Measurements from ENCODE around the gene EDN1. TPM values are rescaled to one million over a fixed set of nuclear protein-coding genes. Genes with fewer than 3 reads are reported as not detected.

EDN1 gene
- total and polyA plus RNA-seq, 2 of the 13 experiments (the other 11 are each of a cell fraction or from before 2014, with no cell fraction given) = 0.15 to 1.2 TPM

DNA sequence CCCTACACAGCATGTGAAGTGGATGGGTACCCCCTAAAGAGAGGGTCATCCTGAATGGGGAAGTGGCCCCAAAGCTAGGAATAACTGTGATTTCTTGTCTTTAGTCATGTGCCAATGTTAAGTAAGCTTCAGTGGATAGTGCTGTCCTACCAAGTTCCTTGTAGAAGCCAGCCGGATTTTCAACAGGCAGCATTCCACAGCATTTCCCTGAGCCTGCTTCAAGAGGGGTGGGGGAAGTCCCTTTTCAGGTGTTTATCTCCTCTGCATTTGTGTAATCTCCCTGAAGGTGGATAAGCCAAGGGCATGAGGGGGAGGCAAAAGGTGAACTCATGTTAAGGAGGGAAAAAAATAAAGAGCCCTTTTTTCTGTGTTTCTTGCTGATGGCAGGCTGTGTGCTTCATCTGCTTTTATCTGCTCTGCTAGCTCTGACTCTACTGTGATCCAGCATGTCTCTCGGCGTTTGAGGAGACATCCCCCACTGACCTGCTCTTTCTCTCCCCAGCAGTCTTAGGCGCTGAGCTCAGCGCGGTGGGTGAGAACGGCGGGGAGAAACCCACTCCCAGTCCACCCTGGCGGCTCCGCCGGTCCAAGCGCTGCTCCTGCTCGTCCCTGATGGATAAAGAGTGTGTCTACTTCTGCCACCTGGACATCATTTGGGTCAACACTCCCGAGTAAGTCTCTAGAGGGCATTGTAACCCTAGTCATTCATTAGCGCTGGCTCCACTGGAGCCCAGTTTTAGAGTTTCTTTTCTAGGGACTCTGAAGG is 1.9 kb downstream of the EDN1 start (continued):
- TF ChIP-seq, protein P1, sequence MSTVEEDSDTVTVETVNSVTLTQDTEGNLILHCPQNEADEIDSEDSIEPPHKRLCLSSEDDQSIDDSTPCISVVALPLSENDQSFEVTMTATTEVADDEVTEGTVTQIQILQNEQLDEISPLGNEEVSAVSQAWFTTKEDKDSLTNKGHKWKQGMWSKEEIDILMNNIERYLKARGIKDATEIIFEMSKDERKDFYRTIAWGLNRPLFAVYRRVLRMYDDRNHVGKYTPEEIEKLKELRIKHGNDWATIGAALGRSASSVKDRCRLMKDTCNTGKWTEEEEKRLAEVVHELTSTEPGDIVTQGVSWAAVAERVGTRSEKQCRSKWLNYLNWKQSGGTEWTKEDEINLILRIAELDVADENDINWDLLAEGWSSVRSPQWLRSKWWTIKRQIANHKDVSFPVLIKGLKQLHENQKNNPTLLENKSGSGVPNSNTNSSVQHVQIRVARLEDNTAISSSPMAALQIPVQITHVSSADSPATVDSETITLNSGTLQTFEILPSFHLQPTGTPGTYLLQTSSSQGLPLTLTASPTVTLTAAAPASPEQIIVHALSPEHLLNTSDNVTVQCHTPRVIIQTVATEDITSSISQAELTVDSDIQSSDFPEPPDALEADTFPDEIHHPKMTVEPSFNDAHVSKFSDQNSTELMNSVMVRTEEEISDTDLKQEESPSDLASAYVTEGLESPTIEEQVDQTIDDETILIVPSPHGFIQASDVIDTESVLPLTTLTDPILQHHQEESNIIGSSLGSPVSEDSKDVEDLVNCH (CRISPR knock-in tag; IDR thresholded peaks at IDR 0.05) = no peak
- TF ChIP-seq TGIF2 (CRISPR knock-in tag; IDR thresholded peaks at IDR 0.05) (no peak), ZNF501 (CRISPR knock-in tag; IDR thresholded peaks at IDR 0.05) (peak; percentile 50; the same call in 1 of the 2 replicates), THAP11 (CRISPR knock-in tag; IDR thresholded peaks at IDR 0.05) (no peak), HDAC6 (IDR thresholded peaks at IDR 0.05; ENCODE audit: low read depth, low read length) (no peak), ZNF550 (CRISPR knock-in tag; IDR thresholded peaks at IDR 0.05; ENCODE audit: borderline replicate concordance) (no peak), MBNL3 (CRISPR knock-in tag; conservative IDR thresholded peaks at IDR 0.05) (no peak), SAP130 (CRISPR knock-in tag; IDR thresholded peaks at IDR 0.05; ENCODE audit: low read depth) (no peak), HNRNPUL1 (IDR thresholded peaks at IDR 0.05; ENCODE audit: low read depth, low read length) (no peak), ZNF101 (CRISPR knock-in tag; IDR thresholded peaks at IDR 0.05; ENCODE audit: borderline replicate concordance, low read depth) (no peak), HOXA5 (CRISPR knock-in tag; IDR thresholded peaks at IDR 0.05) (0 out of 2 replicates have a peak, but pooled peaks have one; percentile 42)
- TF ChIP-seq, protein P2, sequence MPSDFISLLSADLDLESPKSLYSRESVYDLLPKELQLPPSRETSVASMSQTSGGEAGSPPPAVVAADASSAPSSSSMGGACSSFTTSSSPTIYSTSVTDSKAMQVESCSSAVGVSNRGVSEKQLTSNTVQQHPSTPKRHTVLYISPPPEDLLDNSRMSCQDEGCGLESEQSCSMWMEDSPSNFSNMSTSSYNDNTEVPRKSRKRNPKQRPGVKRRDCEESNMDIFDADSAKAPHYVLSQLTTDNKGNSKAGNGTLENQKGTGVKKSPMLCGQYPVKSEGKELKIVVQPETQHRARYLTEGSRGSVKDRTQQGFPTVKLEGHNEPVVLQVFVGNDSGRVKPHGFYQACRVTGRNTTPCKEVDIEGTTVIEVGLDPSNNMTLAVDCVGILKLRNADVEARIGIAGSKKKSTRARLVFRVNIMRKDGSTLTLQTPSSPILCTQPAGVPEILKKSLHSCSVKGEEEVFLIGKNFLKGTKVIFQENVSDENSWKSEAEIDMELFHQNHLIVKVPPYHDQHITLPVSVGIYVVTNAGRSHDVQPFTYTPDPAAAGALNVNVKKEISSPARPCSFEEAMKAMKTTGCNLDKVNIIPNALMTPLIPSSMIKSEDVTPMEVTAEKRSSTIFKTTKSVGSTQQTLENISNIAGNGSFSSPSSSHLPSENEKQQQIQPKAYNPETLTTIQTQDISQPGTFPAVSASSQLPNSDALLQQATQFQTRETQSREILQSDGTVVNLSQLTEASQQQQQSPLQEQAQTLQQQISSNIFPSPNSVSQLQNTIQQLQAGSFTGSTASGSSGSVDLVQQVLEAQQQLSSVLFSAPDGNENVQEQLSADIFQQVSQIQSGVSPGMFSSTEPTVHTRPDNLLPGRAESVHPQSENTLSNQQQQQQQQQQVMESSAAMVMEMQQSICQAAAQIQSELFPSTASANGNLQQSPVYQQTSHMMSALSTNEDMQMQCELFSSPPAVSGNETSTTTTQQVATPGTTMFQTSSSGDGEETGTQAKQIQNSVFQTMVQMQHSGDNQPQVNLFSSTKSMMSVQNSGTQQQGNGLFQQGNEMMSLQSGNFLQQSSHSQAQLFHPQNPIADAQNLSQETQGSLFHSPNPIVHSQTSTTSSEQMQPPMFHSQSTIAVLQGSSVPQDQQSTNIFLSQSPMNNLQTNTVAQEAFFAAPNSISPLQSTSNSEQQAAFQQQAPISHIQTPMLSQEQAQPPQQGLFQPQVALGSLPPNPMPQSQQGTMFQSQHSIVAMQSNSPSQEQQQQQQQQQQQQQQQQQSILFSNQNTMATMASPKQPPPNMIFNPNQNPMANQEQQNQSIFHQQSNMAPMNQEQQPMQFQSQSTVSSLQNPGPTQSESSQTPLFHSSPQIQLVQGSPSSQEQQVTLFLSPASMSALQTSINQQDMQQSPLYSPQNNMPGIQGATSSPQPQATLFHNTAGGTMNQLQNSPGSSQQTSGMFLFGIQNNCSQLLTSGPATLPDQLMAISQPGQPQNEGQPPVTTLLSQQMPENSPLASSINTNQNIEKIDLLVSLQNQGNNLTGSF (CRISPR knock-in tag; IDR thresholded peaks at IDR 0.05) = 0 out of 2 replicates have a peak, but pooled peaks have one; percentile 27
- TF ChIP-seq, protein P3, sequence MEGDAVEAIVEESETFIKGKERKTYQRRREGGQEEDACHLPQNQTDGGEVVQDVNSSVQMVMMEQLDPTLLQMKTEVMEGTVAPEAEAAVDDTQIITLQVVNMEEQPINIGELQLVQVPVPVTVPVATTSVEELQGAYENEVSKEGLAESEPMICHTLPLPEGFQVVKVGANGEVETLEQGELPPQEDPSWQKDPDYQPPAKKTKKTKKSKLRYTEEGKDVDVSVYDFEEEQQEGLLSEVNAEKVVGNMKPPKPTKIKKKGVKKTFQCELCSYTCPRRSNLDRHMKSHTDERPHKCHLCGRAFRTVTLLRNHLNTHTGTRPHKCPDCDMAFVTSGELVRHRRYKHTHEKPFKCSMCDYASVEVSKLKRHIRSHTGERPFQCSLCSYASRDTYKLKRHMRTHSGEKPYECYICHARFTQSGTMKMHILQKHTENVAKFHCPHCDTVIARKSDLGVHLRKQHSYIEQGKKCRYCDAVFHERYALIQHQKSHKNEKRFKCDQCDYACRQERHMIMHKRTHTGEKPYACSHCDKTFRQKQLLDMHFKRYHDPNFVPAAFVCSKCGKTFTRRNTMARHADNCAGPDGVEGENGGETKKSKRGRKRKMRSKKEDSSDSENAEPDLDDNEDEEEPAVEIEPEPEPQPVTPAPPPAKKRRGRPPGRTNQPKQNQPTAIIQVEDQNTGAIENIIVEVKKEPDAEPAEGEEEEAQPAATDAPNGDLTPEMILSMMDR (CRISPR knock-in tag; IDR thresholded peaks at IDR 0.05) = peak; percentile 86
- TF ChIP-seq, protein P4, sequence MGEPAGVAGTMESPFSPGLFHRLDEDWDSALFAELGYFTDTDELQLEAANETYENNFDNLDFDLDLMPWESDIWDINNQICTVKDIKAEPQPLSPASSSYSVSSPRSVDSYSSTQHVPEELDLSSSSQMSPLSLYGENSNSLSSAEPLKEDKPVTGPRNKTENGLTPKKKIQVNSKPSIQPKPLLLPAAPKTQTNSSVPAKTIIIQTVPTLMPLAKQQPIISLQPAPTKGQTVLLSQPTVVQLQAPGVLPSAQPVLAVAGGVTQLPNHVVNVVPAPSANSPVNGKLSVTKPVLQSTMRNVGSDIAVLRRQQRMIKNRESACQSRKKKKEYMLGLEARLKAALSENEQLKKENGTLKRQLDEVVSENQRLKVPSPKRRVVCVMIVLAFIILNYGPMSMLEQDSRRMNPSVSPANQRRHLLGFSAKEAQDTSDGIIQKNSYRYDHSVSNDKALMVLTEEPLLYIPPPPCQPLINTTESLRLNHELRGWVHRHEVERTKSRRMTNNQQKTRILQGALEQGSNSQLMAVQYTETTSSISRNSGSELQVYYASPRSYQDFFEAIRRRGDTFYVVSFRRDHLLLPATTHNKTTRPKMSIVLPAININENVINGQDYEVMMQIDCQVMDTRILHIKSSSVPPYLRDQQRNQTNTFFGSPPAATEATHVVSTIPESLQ (CRISPR knock-in tag; conservative IDR thresholded peaks at IDR 0.05) = no peak
- TF ChIP-seq, protein P5, sequence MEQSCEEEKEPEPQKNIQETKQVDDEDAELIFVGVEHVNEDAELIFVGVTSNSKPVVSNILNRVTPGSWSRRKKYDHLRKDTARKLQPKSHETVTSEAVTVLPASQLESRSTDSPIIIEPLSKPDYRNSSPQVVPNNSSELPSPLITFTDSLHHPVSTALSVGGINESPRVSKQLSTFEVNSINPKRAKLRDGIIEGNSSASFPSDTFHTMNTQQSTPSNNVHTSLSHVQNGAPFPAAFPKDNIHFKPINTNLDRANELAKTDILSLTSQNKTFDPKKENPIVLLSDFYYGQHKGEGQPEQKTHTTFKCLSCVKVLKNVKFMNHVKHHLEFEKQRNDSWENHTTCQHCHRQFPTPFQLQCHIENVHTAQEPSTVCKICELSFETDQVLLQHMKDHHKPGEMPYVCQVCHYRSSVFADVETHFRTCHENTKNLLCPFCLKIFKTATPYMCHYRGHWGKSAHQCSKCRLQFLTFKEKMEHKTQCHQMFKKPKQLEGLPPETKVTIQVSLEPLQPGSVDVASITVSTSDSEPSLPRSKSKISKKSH (CRISPR knock-in tag; IDR thresholded peaks at IDR 0.05; ENCODE audit: borderline replicate concordance) = no peak
